ENCODE measurements around the gene SGSM2.
A peak's percentile ranks its signal among the peaks of the same experiment; 100 is the strongest.

SGSM2 gene

DNA sequence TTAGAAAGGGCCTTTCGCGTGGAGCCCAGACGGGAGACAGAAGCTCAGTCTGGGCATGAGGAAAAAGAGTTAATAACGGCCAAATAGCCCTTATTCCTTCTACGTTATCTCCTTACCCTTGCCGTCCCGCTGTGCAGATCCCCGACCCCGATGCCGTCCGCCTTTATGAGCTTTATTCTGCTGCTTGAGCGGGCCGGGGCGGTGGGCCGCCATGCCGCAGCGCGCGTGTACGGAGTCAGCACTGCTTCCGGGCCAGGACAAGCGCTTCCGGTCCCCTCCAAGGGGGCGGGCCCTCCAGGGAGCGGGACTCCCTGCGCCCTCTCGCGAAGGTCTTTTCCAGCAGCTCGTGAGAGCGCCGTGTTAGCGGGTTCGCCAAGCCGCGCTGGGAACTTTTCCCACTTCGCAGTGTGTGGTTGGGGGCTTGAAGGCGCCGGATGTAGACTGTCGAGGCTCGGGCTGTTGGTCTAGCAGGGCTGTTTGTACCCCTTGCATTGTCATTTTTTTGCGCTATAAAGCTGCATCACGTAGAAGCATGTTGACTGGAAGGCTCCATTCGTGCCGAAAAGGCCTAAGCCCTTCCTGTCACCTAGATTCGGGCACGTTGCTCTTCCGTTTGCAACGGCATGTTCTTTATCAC, 968 bp upstream of the SGSM2 start, which contains the start of gene TSR1:
TSR1 (minus strand) TSS at position 243 of the 637 bp plus-strand sequence; CDS start at position 213, 30 bp downstream.
- peak; percentile 81 to 88 (median 86) for DNase-seq
- no peaks in the 10 kb centered on the region for H3K9me3 ChIP-seq (ENCODE audit: control extremely low read depth in 1 of 5, control insufficient read depth in 4 of 5, insufficient read depth in 2 of 5, low read depth in 1 of 5, low read length in 4 of 5)
- POLR2A ChIA-PET: interaction anchor here (0.6 to 1.0 kb wide), 4 partner anchors 12 to 120 kb away, joined by 3 to 6 read pairs (median 4); partner anchors contain the start of genes SMG6 and SRR

DNA sequence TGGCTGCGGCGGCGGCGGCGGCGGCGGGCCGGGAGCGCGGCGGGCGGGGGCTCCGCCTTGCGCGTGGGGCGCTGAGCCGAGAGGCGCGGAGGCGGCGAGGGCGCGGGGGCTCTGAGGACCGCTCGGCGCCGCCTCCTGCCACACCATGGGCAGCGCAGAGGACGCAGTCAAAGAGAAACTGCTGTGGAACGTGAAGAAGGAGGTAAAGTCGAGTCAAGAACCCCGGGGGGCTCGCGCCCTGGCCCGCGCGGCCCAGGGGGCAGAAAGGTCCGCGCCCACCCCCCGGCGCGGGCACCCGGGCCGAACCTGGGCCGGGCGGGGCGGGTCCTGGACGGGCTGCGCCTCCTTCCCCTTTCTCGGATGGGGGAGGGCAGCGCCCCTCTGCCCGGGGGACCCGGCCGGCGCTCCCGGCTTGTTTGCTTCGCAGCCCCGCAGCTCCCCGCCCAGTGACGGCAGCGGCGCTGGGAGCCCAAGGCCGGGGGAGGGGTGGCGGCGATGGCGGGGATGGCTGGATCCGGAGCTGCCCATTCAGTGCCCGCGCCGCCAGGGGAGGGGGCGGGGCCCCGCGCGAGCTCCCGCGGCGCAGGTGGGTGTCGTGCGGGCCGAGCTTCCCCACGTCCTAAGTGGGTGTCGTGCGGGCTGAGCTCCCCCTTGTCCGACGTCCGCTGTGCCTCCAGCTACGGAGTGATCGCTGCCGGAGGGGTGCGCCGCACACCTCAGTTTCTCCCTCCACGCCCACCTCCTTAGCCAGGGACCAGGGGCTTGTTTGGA, 428 bp downstream of the SGSM2 start:
- H3K36me3 ChIP-seq (ENCODE audit: control insufficient read depth in 4 of 4, insufficient read depth in 4 of 4, low read length in 3 of 4): peaks cover 12 to 39% (median 25%) of the 10 kb centered on the region in 4 experiments
- ChIA-PET POLR2A (interaction anchor here (1.1 kb wide), 1 partner anchor 15 kb away, joined by 3 read pairs; no protein-coding TSS in a partner anchor), CTCF (interaction anchor here (1.3 to 4.2 kb wide), 3 partner anchors 13 to 93 kb away, joined by 3 to 20 read pairs (median 5); no protein-coding TSS in a partner anchor)
- H3K9me3 ChIP-seq (ENCODE audit: control extremely low read depth in 1 of 5, control insufficient read depth in 4 of 5, insufficient read depth in 2 of 5, low read depth in 1 of 5, low read length in 4 of 5): no peaks in the 10 kb centered on the region
- H3K4me3 ChIP-seq (ENCODE audit: control insufficient read depth in 1 of 7, extremely low read depth in 1 of 7, insufficient read depth in 4 of 7, low read depth in 2 of 7, low read length in 6 of 7): peak overlapping the region; percentile 84 to 99 (median 96)
- WGBS (ENCODE audit: insufficient coverage): under 1% methylated on average over 58 of the region's 92 CpGs
- H3K4me1 ChIP-seq (ENCODE audit: control extremely low read depth in 1 of 4, control insufficient read depth in 4 of 4, insufficient read depth in 4 of 4, low read length in 3 of 4): peaks cover 9 to 30% (median 28%) of the 10 kb centered on the region in 4 experiments
- no peaks in the 10 kb centered on the region for H3K27me3 ChIP-seq (replicated peaks in 2 of 5; ENCODE audit: control insufficient read depth in 4 of 5, insufficient read depth in 5 of 5, low read length in 4 of 5)
- H3K27ac ChIP-seq (ENCODE audit: insufficient read depth in 1 of 2, low read depth in 1 of 2, low read length in 2 of 2, poor library complexity in 1 of 2, severe bottlenecking in 2 of 2): peak overlapping the region; percentile 33 to 71
- peak; percentile 63 to 77 (median 69) for DNase-seq

More for the DNA sequence above, 968 bp upstream of the SGSM2 start, which contains the start of gene TSR1:
- Histone ChIP-seq H3K4me1 (ENCODE audit: control extremely low read depth in 1 of 4, control insufficient read depth in 4 of 4, insufficient read depth in 4 of 4, low read length in 3 of 4) (peaks cover 9 to 30% (median 28%) of the 10 kb centered on the region in 4 experiments), H3K27ac (ENCODE audit: insufficient read depth in 1 of 2, low read depth in 1 of 2, low read length in 2 of 2, poor library complexity in 1 of 2, severe bottlenecking in 2 of 2) (peak within 1 kb of the TSS; percentile 35 to 83), H3K4me3 (ENCODE audit: control insufficient read depth in 1 of 7, extremely low read depth in 1 of 7, insufficient read depth in 4 of 7, low read depth in 2 of 7, low read length in 6 of 7) (peak within 1 kb of the TSS; percentile 89 to 99 (median 96)), H3K27me3 (replicated peaks in 2 of 5; ENCODE audit: control insufficient read depth in 4 of 5, insufficient read depth in 5 of 5, low read length in 4 of 5) (no peaks in the 10 kb centered on the region), H3K36me3 (ENCODE audit: control insufficient read depth in 4 of 4, insufficient read depth in 4 of 4, low read length in 3 of 4) (peaks cover 18 to 44% (median 29%) of the 10 kb centered on the region in 4 experiments)
- under 1% methylated on average over 48 of the region's 48 CpGs for WGBS (ENCODE audit: insufficient coverage)
- CTCF ChIA-PET: interaction anchor here (1.1 to 4.2 kb wide), 5 partner anchors 12 to 80 kb away, joined by 3 to 20 read pairs (median 4); no protein-coding TSS in a partner anchor

DNA sequence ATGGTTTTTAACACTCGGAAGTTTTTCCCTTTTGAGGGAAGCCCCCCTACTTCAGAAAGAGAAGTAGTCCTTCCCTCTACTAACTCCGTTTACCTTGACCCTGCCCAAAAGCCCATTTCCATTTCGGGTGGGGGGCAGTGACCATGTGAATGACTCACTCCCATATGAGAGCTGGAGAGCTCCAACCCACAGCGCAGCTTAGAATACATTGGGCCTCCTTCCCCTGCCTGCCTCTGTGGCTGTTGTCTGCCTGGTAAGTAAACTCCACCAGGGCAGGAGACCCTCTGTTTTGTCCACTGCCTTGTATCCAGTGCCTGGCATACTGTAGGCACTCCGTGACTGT, 985 bp downstream of the SGSM2 start:
- CTCF ChIA-PET: interaction anchor here (0.6 to 4.2 kb wide), 5 partner anchors 13 to 453 kb away, joined by 3 to 20 read pairs (median 3); no protein-coding TSS in a partner anchor
- H3K27ac ChIP-seq (ENCODE audit: insufficient read depth in 1 of 2, low read depth in 1 of 2, low read length in 2 of 2, poor library complexity in 1 of 2, severe bottlenecking in 2 of 2): peak overlapping the region in 1 of 2 experiments; percentile 71

DNA sequence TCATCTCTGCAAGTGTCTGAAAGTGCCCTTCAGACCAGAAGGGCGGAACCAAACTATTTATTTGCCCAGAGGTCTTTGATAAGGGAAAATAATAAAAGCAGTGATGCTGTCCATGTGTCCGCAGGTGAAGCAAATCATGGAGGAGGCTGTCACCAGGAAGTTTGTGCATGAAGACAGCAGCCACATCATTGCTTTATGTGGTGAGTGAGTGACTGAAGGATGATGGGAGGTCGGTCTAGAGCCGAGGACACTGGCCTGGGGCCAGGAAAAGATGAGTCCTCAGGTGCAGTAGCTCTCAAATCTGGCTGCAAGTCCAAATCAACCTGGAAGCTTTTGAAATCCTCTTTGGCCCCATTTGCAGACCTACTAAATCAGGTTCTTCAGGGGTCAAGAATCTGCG, 6.1 kb downstream of the SGSM2 start:
- CTCF ChIA-PET: no interaction called here
- Histone ChIP-seq H3K9me3 (ENCODE audit: control extremely low read depth in 1 of 5, control insufficient read depth in 4 of 5, insufficient read depth in 2 of 5, low read depth in 1 of 5, low read length in 4 of 5) (no peaks in the 10 kb centered on the region), H3K4me1 (ENCODE audit: control extremely low read depth in 1 of 4, control insufficient read depth in 4 of 4, insufficient read depth in 4 of 4, low read length in 3 of 4) (peaks cover 0 to 2% (median 1%) of the 10 kb centered on the region in 4 experiments), H3K4me3 (ENCODE audit: control insufficient read depth in 1 of 7, extremely low read depth in 1 of 7, insufficient read depth in 4 of 7, low read depth in 2 of 7, low read length in 6 of 7) (no peak overlapping the region), H3K27ac (ENCODE audit: insufficient read depth in 1 of 2, low read depth in 1 of 2, low read length in 2 of 2, poor library complexity in 1 of 2, severe bottlenecking in 2 of 2) (no peak overlapping the region), H3K36me3 (ENCODE audit: control insufficient read depth in 4 of 4, insufficient read depth in 4 of 4, low read length in 3 of 4) (peaks cover 0 to 45% (median 27%) of the 10 kb centered on the region in 4 experiments), H3K27me3 (replicated peaks in 2 of 5; ENCODE audit: control insufficient read depth in 4 of 5, insufficient read depth in 5 of 5, low read length in 4 of 5) (no peaks in the 10 kb centered on the region)
- WGBS (ENCODE audit: insufficient coverage): 88% methylated on average over 5 of the region's 5 CpGs
- DNase-seq: no peak
- POLR2A ChIA-PET: no interaction called here

More for the DNA sequence above, 985 bp downstream of the SGSM2 start:
- DNase-seq: peak in 2 of 3 donors; percentile 40 to 54
- Histone ChIP-seq H3K4me3 (ENCODE audit: control insufficient read depth in 1 of 7, extremely low read depth in 1 of 7, insufficient read depth in 4 of 7, low read depth in 2 of 7, low read length in 6 of 7) (peak overlapping the region; percentile 84 to 99 (median 96)), H3K27me3 (replicated peaks in 2 of 5; ENCODE audit: control insufficient read depth in 4 of 5, insufficient read depth in 5 of 5, low read length in 4 of 5) (no peaks in the 10 kb centered on the region), H3K9me3 (ENCODE audit: control extremely low read depth in 1 of 5, control insufficient read depth in 4 of 5, insufficient read depth in 2 of 5, low read depth in 1 of 5, low read length in 4 of 5) (no peaks in the 10 kb centered on the region), H3K4me1 (ENCODE audit: control extremely low read depth in 1 of 4, control insufficient read depth in 4 of 4, insufficient read depth in 4 of 4, low read length in 3 of 4) (peaks cover 9 to 30% (median 28%) of the 10 kb centered on the region in 4 experiments), H3K36me3 (ENCODE audit: control insufficient read depth in 4 of 4, insufficient read depth in 4 of 4, low read length in 3 of 4) (peaks cover 11 to 39% (median 24%) of the 10 kb centered on the region in 4 experiments)
- 13% methylated on average over 2 of the region's 5 CpGs for WGBS (ENCODE audit: insufficient coverage)
- POLR2A ChIA-PET: interaction anchor here (1.1 kb wide), 1 partner anchor 15 kb away, joined by 3 read pairs; no protein-coding TSS in a partner anchor

DNA sequence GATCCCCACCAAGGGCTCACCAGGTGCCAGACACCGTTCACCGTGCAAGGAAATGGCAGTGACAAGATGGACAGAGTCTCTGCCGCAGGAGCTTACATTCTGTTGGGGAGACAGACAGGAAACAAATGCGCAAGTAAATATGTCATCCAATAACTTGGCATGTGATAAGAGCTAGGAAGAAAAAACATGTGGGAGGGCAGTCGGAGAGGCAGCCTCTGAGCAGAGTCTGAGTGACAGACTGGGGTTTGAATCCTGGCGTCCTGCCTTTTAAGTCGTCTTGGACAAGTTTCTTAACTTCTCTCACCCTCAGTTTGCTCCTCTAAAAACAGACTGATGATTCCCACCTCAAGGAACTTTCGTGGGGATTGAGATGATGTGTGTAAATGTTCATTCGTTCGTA, 7.2 kb downstream of the SGSM2 start:
- CTCF ChIA-PET: no interaction called here

DNA sequence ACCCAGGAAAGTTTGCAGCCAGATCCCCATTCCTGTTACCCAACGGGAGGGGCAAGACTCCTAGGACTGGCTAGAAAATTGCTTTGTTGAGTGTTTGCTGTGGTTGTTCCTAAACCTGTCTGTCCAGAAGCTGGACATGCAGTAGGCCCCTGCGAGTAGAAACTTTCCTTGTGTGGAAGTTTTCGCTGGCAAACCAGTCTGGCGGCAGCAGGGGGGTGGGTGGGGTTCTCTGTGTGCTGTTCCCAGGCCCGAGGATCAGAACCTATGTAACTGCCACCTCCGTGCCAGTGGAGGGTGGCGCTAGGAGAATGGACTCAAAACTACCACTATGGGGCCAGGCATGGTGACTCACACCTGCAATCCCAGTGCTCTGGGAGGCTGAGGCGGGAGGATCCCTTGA, 9.2 kb downstream of the SGSM2 start:
- 96% methylated on average over 7 of the region's 8 CpGs for WGBS (ENCODE audit: insufficient coverage)
- DNase-seq: no peak
- Histone ChIP-seq H3K9me3 (ENCODE audit: control extremely low read depth in 1 of 5, control insufficient read depth in 4 of 5, insufficient read depth in 2 of 5, low read depth in 1 of 5, low read length in 4 of 5) (no peaks in the 10 kb centered on the region), H3K36me3 (ENCODE audit: control insufficient read depth in 4 of 4, insufficient read depth in 4 of 4, low read length in 3 of 4) (peaks cover 2 to 41% (median 28%) of the 10 kb centered on the region in 4 experiments), H3K4me3 (ENCODE audit: control insufficient read depth in 1 of 7, extremely low read depth in 1 of 7, insufficient read depth in 4 of 7, low read depth in 2 of 7, low read length in 6 of 7) (no peak overlapping the region), H3K27ac (ENCODE audit: insufficient read depth in 1 of 2, low read depth in 1 of 2, low read length in 2 of 2, poor library complexity in 1 of 2, severe bottlenecking in 2 of 2) (no peak overlapping the region), H3K27me3 (replicated peaks in 2 of 5; ENCODE audit: control insufficient read depth in 4 of 5, insufficient read depth in 5 of 5, low read length in 4 of 5) (no peaks in the 10 kb centered on the region), H3K4me1 (ENCODE audit: control extremely low read depth in 1 of 4, control insufficient read depth in 4 of 4, insufficient read depth in 4 of 4, low read length in 3 of 4) (no peaks in the 10 kb centered on the region)
- ChIA-PET CTCF (interaction anchor here (0.9 kb wide), 1 partner anchor 14 kb away, joined by 3 read pairs; no protein-coding TSS in a partner anchor), POLR2A (no interaction called here)

More for the DNA sequence above, 7.2 kb downstream of the SGSM2 start:
- Histone ChIP-seq H3K4me3 (ENCODE audit: control insufficient read depth in 1 of 7, extremely low read depth in 1 of 7, insufficient read depth in 4 of 7, low read depth in 2 of 7, low read length in 6 of 7) (no peak overlapping the region), H3K9me3 (ENCODE audit: control extremely low read depth in 1 of 5, control insufficient read depth in 4 of 5, insufficient read depth in 2 of 5, low read depth in 1 of 5, low read length in 4 of 5) (no peaks in the 10 kb centered on the region), H3K36me3 (ENCODE audit: control insufficient read depth in 4 of 4, insufficient read depth in 4 of 4, low read length in 3 of 4) (peaks cover 0 to 47% (median 28%) of the 10 kb centered on the region in 4 experiments), H3K27ac (ENCODE audit: insufficient read depth in 1 of 2, low read depth in 1 of 2, low read length in 2 of 2, poor library complexity in 1 of 2, severe bottlenecking in 2 of 2) (no peak overlapping the region), H3K27me3 (replicated peaks in 2 of 5; ENCODE audit: control insufficient read depth in 4 of 5, insufficient read depth in 5 of 5, low read length in 4 of 5) (no peaks in the 10 kb centered on the region), H3K4me1 (ENCODE audit: control extremely low read depth in 1 of 4, control insufficient read depth in 4 of 4, insufficient read depth in 4 of 4, low read length in 3 of 4) (no peaks in the 10 kb centered on the region)
- WGBS (ENCODE audit: insufficient coverage): 97% methylated on average over 5 of the region's 10 CpGs
- POLR2A ChIA-PET: interaction anchor here (0.6 kb wide), 1 partner anchor 40 kb away, joined by 3 read pairs; no protein-coding TSS in a partner anchor
- DNase-seq: no peak
